Subcutaneous abdominal adipose tissue (tissue), 5 donors: ENCODE data around the gene RIN3.

Experiments
- H3K27ac ChIP-seq: one replicate; pipeline ENCODE4 v1.7.0; 2013; ENCODE audit warnings: low read depth, mild to moderate bottlenecking, inconsistent platforms, low read length, moderate library complexity
- H3K27me3 ChIP-seq, 5 donors: one replicate each; pipeline ENCODE4 v1.7.0; 2013; ENCODE audit warnings: low read length in 5 of 5, inconsistent platforms in 1 of 5; ENCODE audit not compliant: control insufficient read depth in 5 of 5, insufficient read depth in 4 of 5
- H3K36me3 ChIP-seq, 5 donors: one replicate each; pipeline ENCODE4 v1.7.0; 2013; ENCODE audit warnings: low read length in 5 of 5; ENCODE audit not compliant: control insufficient read depth in 5 of 5, insufficient read depth in 5 of 5
- H3K4me1 ChIP-seq, 5 donors: one replicate each; pipeline ENCODE4 v1.7.0; 2013; ENCODE audit warnings: low read length in 5 of 5, mild to moderate bottlenecking in 3 of 5, moderate library complexity in 1 of 5; ENCODE audit not compliant: control insufficient read depth in 5 of 5, insufficient read depth in 5 of 5
- H3K4me3 ChIP-seq, 5 donors: one replicate each; pipeline ENCODE4 v1.7.0; 2013; ENCODE audit warnings: low read length in 5 of 5, low read depth in 1 of 5
- H3K9ac ChIP-seq, 5 donors: one replicate each; pipeline ENCODE4 v1.7.0; 2013; ENCODE audit warnings: low read length in 5 of 5, mild to moderate bottlenecking in 4 of 5, moderate library complexity in 3 of 5
- H3K9me3 ChIP-seq, 5 donors: one replicate each; pipeline ENCODE4 v1.7.0; 2013; ENCODE audit warnings: low read length in 5 of 5; ENCODE audit not compliant: control insufficient read depth in 5 of 5
- donor health status: healthy.
- donor health status: healthy.
- donor health status: healthy.
- donor health status: healthy.
- donor health status: healthy.

Gene RIN3

DNA sequence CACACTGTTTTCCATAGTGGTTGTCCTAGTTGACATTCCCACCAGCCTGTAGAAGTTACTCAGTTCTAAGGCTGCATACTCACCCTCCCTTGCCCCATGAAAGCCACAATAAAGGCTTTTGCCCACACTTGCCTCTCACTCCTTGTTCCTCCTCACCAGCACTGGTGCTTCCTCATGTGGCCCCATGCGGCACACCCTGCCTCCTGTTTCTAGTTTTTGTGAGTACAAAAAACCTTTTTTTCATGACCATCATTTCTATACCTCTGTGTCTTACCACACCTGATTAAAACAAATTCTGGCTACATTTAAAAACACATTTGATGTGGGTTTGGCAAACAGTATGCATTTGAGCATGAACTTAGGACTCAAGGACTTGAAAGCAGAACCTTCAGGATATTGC is 40.7 kb upstream of the RIN3 start:
- Histone ChIP-seq H3K27me3 (no peaks in the 10 kb centered on the region), H3K27ac (peak overlapping the region; percentile 37), H3K4me3 (no peak overlapping the region), H3K36me3 (no peaks in the 10 kb centered on the region), H3K4me1 (peaks cover 0 to 31% (median 23%) of the 10 kb centered on the region in 5 donors), H3K9me3 (peaks cover 0 to 8% (median 0%) of the 10 kb centered on the region in 5 donors), H3K9ac (peak overlapping the region in 1 of 5 donors; percentile 16)

GRCh38 chr14:92473261-92473968 is 40.2 kb upstream of the RIN3 start:
- H3K4me1 ChIP-seq, result peaks cover 0 to 31% (median 23%) of the 10 kb centered on the region in 5 donors
- H3K4me3 ChIP-seq, result no peak overlapping the region
- no peaks in the 10 kb centered on the region for H3K36me3 ChIP-seq
- H3K27ac ChIP-seq, result peak overlapping the region; percentile 45
- peaks cover 0 to 7% (median 0%) of the 10 kb centered on the region in 5 donors for H3K9me3 ChIP-seq
- no peaks in the 10 kb centered on the region for H3K27me3 ChIP-seq
- peak overlapping the region in 1 of 5 donors; percentile 16 for H3K9ac ChIP-seq

GRCh38 chr14:92473969-92474535 is 39.5 kb upstream of the RIN3 start:
- H3K36me3 ChIP-seq, result no peaks in the 10 kb centered on the region
- peaks cover 0 to 5% (median 0%) of the 10 kb centered on the region in 5 donors for H3K9me3 ChIP-seq
- peak overlapping the region; percentile 45 for H3K27ac ChIP-seq
- H3K4me3 ChIP-seq, result no peak overlapping the region
- no peak overlapping the region for H3K9ac ChIP-seq
- no peaks in the 10 kb centered on the region for H3K27me3 ChIP-seq
- H3K4me1 ChIP-seq, result peaks cover 0 to 31% (median 23%) of the 10 kb centered on the region in 5 donors

GRCh38 chr14:92475037-92475436 is 38.5 kb upstream of the RIN3 start:
- Histone ChIP-seq H3K36me3 (no peaks in the 10 kb centered on the region), H3K9ac (no peak overlapping the region), H3K27me3 (no peaks in the 10 kb centered on the region), H3K27ac (no peak overlapping the region), H3K4me1 (peaks cover 0 to 31% (median 23%) of the 10 kb centered on the region in 5 donors), H3K9me3 (no peaks in the 10 kb centered on the region), H3K4me3 (no peak overlapping the region)

DNA sequence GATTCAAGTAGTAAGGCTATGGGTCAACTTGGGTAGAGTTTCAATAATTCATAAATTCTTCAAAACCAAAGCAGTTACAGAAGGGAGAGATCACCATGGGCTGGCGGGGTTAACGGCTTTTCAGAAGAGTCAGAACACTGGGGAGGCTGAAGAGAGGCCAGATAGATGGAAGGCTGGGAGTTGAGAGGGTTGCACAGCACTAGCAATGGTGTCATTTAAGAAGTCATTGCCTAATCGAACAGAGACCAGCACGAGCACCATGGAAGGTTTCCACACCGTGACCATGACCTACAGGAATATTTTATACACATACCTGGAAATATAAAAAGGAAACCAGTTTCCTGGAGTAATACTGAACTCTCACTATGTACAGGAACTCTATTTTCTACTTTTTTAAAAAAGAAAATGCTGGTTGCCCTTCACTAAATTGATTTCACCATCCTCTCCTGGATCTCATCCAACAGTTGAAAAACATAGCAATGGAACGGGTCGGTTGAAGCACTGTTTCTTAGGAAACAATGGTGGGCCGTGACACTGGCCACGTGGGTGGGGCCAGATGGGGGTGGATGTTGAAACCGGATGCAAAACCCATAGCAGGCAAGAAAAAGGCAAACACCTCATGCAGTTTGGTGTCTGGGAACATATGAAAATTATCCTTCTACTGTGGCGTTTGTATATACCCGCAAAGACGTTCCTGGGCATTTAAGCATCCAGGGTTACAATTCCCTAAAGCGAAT is 38.0 kb upstream of the RIN3 start:
- Histone ChIP-seq H3K9me3 (no peaks in the 10 kb centered on the region), H3K4me3 (no peak overlapping the region), H3K4me1 (peaks cover 0 to 31% (median 23%) of the 10 kb centered on the region in 5 donors), H3K9ac (no peak overlapping the region), H3K36me3 (no peaks in the 10 kb centered on the region), H3K27me3 (no peaks in the 10 kb centered on the region), H3K27ac (no peak overlapping the region)

GRCh38 chr14:92480856-92481255 is 32.7 kb upstream of the RIN3 start:
- H3K4me1 ChIP-seq, result peaks cover 0 to 25% (median 13%) of the 10 kb centered on the region in 5 donors
- H3K27me3 ChIP-seq, result no peaks in the 10 kb centered on the region
- H3K9me3 ChIP-seq, result no peaks in the 10 kb centered on the region
- no peak overlapping the region for H3K4me3 ChIP-seq
- H3K27ac ChIP-seq, result no peak overlapping the region
- no peak overlapping the region for H3K9ac ChIP-seq
- no peaks in the 10 kb centered on the region for H3K36me3 ChIP-seq

- H3K27me3 ChIP-seq, result no peaks in the 10 kb centered on the region
- no peak overlapping the region for H3K4me3 ChIP-seq
- H3K9ac ChIP-seq, result no peak overlapping the region
- H3K36me3 ChIP-seq, result no peaks in the 10 kb centered on the region
- no peak overlapping the region for H3K27ac ChIP-seq
- peaks cover 0 to 21% (median 9%) of the 10 kb centered on the region in 5 donors for H3K4me1 ChIP-seq
- no peaks in the 10 kb centered on the region for H3K9me3 ChIP-seq
These were observed 32.2 kb upstream of the RIN3 start for GRCh38 chr14:92481386-92481785.

DNA sequence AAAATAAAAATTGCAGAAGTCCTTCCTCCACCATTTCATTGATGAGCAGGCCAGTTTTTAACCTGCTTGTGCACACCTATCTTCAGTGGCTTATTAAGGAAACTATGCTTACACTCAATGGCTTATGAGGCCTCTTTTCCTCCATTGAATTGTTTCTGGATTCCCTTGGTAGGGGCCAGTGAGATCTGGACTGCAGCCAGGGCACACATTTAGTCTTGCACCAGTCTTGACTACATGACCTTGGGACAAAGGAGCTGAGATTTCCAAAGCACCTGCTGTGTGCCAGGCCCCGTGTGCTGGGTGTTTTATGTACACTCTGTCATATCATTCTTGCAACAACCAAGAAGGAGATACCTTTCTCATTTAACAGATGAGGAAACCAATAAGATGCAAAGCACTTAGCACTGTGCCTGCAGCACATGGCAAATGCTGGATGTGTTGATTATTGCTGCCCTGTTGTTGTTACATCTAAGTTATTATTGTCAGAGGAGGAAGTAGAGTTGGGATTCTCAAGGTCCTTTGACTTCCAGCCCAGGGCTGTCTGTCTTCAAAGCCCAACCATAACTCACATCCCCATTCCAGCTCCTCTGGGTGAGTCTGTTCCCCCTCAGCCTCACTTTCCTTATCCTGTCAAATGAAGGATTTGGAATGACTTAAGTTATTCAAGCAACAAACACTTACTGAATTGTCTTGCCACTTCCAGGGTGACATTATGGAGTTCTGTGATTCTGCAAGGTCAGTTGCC is 31.6 kb upstream of the RIN3 start:
- no peak overlapping the region for H3K27ac ChIP-seq

GRCh38 chr14:92482621-92483319 is 30.8 kb upstream of the RIN3 start:
- no peak overlapping the region for H3K9ac ChIP-seq
- H3K9me3 ChIP-seq, result no peaks in the 10 kb centered on the region
- H3K4me1 ChIP-seq, result peaks cover 0 to 30% (median 16%) of the 10 kb centered on the region in 5 donors
- no peaks in the 10 kb centered on the region for H3K36me3 ChIP-seq
- no peaks in the 10 kb centered on the region for H3K27me3 ChIP-seq
- no peak overlapping the region for H3K27ac ChIP-seq
- H3K4me3 ChIP-seq, result no peak overlapping the region

More for the DNA sequence above, 31.6 kb upstream of the RIN3 start:
- peaks cover 0 to 22% (median 9%) of the 10 kb centered on the region in 5 donors for H3K4me1 ChIP-seq
- no peak overlapping the region for H3K9ac ChIP-seq
- no peaks in the 10 kb centered on the region for H3K36me3 ChIP-seq
- H3K9me3 ChIP-seq, result no peaks in the 10 kb centered on the region
- H3K27me3 ChIP-seq, result no peaks in the 10 kb centered on the region
- H3K4me3 ChIP-seq, result no peak overlapping the region
